Tibial nerve (tissue), 4 donors: ENCODE data around the gene SPATA31D4. TPM values are rescaled to one million over a fixed set of nuclear protein-coding genes. Genes with fewer than 3 reads are reported as not detected.

Experiments used
- DNase-seq, 2 donors: peaks; one replicate each; pipeline ENCODE4 v3.0.0-alpha.2; 2019; ENCODE audit warnings: low spot score in 2 of 2
- H3K27ac ChIP-seq, 4 donors: fragments of 200-600 bp; sonication (generic) in 3 of 4; one replicate each; pipeline ENCODE4 v1.5.1; 2017 to 2019; ENCODE audit warnings: mild to moderate bottlenecking in 1 of 4
- H3K27me3 ChIP-seq, 2 donors: fragments of 200-600 bp; sonication (generic) in 1 of 2; one replicate each; pipeline versions ENCODE4 v1.5.1 to v1.6.0; 2017 to 2019
- H3K36me3 ChIP-seq, 3 donors: fragments of 200-600 bp; sonication (generic); one replicate each; pipeline ENCODE4 v1.5.1; 2018 to 2019
- H3K4me1 ChIP-seq, 4 donors: fragments of 200-600 bp; sonication (generic) in 3 of 4; one replicate each; pipeline ENCODE4 v1.5.1; 2017 to 2019
- H3K4me3 ChIP-seq, 4 donors: fragments of 200-600 bp; sonication (generic) in 3 of 4; one replicate each; pipeline ENCODE4 v1.5.1; 2017 to 2019; ENCODE audit warnings: mild to moderate bottlenecking in 1 of 4, moderate library complexity in 1 of 4
- H3K9me3 ChIP-seq, 4 donors: fragments of 200-600 bp; sonication (generic) in 3 of 4; one replicate each; pipeline ENCODE4 v1.5.1; 2017 to 2019
- CTCF ChIP-seq, 5 experiments: fragments of 200-600 bp in 3 of 5; fragments of 450-650 bp in 2 of 5; sonication (generic) in 3 of 5; IDR thresholded peaks; one replicate each; pipeline ENCODE4 v1.5.1; 2016 to 2019; ENCODE audit warnings: antibody characterized with exemption in 5 of 5, mild to moderate bottlenecking in 3 of 5, moderate library complexity in 2 of 5
- EP300 ChIP-seq, 2 donors: sonication (generic); formaldehyde crosslinking; IDR thresholded peaks; one replicate each; pipeline ENCODE4 v1.6.1; 2017; ENCODE audit warnings: antibody characterized with exemption in 2 of 2, mild to moderate bottlenecking in 1 of 2
- POLR2A ChIP-seq, 2 donors: fragments of 450-650 bp; IDR thresholded peaks; one replicate each; pipeline ENCODE4 v1.6.1; 2017; ENCODE audit warnings: antibody characterized with exemption in 2 of 2, mild to moderate bottlenecking in 2 of 2, moderate library complexity in 2 of 2
- WGBS, 2 donors: methylation state at CpG; one replicate each; pipeline ENCODE4 v1.1.5; 2018; 5-methylcytosine and 5-hydroxymethylcytosine counted together
- small RNA-seq: library from RNA; depleted of rRNA; stranded (forward); fragments of <200 nt; gene quantifications from one replicate; pipeline ENCODE3, GENCODE V24; 2016
- total RNA-seq, 4 donors: library from RNA; depleted of rRNA; stranded (reverse); fragments of >200 nt; gene quantifications; one replicate each; pipeline ENCODE4 v1.1.0, GENCODE V29; 2016

Gene SPATA31D4
- total RNA-seq, 4 donors from 2014 or later, result not detected

- H3K4me3 ChIP-seq, result no peak overlapping the region
- H3K4me1 ChIP-seq, result no peaks in the 10 kb centered on the region
- H3K27me3 ChIP-seq, result no peaks in the 10 kb centered on the region
- WGBS, 2 donors, result 77 to 78% methylated on average over 4 of the region's 4 CpGs
- DNase-seq, result no peak
- H3K9me3 ChIP-seq, result peaks cover 0 to 2% (median 0%) of the 10 kb centered on the region in 4 donors
- no peak overlapping the region for H3K27ac ChIP-seq
- H3K36me3 ChIP-seq, result no peaks in the 10 kb centered on the region
- TF ChIP-seq POLR2A (IDR thresholded peaks at IDR 0.05) (no peak), CTCF (IDR thresholded peaks at IDR 0.05) (no peak), EP300 (IDR thresholded peaks at IDR 0.05) (no peak)
Measured at GRCh38 chr9:81981883-81982282, 53.7 kb downstream of the SPATA31D4 start.

Small RNA genes within 50 kb of the gene (small RNA-seq; reads per million reads assigned to genes)
- not detected for gene RF00189
- not detected for gene RNA5SP287

Other genes with a start within 250 kb of the SPATA31D4 start
- gene TLE1, start 238.9 kb upstream of the SPATA31D4 start, total RNA-seq, result 100 to 1,000 TPM in 2 of 4 donors, 10 to 100 TPM in 2; 81.8 to 107 (median 94.7) TPM
- not detected for gene SPATA31D3, start 15.1 kb downstream of the SPATA31D4 start, total RNA-seq
- not detected for gene SPATA31D1, start 60.3 kb downstream of the SPATA31D4 start, total RNA-seq